Astrocyte (in vitro differentiated cells and primary cell): ENCODE measurements around the gene ANKS6. TPM values are rescaled to one million over a fixed set of nuclear protein-coding genes. Genes with fewer than 3 reads are reported as not detected.

Experiments
- DNase-seq: peaks from one replicate; pipeline ENCODE4 v3.0.0-alpha.2; 2010; ENCODE audit warnings: low read depth
- FAIRE-seq: peaks from 2 replicates; lab custom pipeline; 2011; peaks lifted over from hg19 to GRCh38; lab: Jason Lieb, UNC
- H2AFZ ChIP-seq: 2 replicates; pipeline ENCODE4 v1.6.0; 2012; ENCODE audit warnings: low read depth, low read length, inconsistent platforms
- H3K27ac ChIP-seq: 2 replicates; pipeline ENCODE4 v1.5.1; 2011; ENCODE audit warnings: low read depth, low read length, inconsistent platforms
- H3K27me3 ChIP-seq: 2 replicates; pipeline ENCODE4 v1.6.0; 2011; ENCODE audit warnings: low read length, inconsistent platforms; ENCODE audit not compliant: insufficient read depth
- H3K36me3 ChIP-seq: 2 replicates; pipeline ENCODE4 v1.5.1; 2011; ENCODE audit warnings: low read length, inconsistent platforms; ENCODE audit not compliant: insufficient read depth
- H3K4me1 ChIP-seq: 2 replicates; pipeline ENCODE4 v1.5.1; 2011; ENCODE audit warnings: low read length, inconsistent platforms; ENCODE audit not compliant: insufficient read depth
- H3K4me2 ChIP-seq: 2 replicates; pipeline ENCODE4 v1.6.0; 2012; ENCODE audit warnings: low read length, inconsistent platforms
- H3K4me3 ChIP-seq: 2 replicates; pipeline ENCODE4 v1.5.1; 2011; ENCODE audit warnings: low read depth, mild to moderate bottlenecking, low read length, inconsistent platforms; ENCODE audit not compliant: insufficient read depth
- H3K79me2 ChIP-seq: 2 replicates; pipeline ENCODE4 v1.6.0; 2012; ENCODE audit warnings: mild to moderate bottlenecking, low read length, inconsistent platforms; ENCODE audit not compliant: insufficient read depth
- H3K9ac ChIP-seq: 2 replicates; pipeline ENCODE4 v1.6.0; 2012; ENCODE audit warnings: mild to moderate bottlenecking, low read length, inconsistent platforms
- H3K9me3 ChIP-seq: 2 replicates; pipeline ENCODE4 v1.5.1; 2012; ENCODE audit warnings: low read depth, mild to moderate bottlenecking, low read length, inconsistent platforms; ENCODE audit not compliant: insufficient read depth
- H4K20me1 ChIP-seq: 2 replicates; pipeline ENCODE4 v1.6.0; 2012; ENCODE audit warnings: low read length, inconsistent platforms; ENCODE audit not compliant: insufficient read depth
- H3K27ac Mint-ChIP-seq: one replicate; pipeline ENCODE4 v1.8.0; 2021; ENCODE audit warnings: mild to moderate bottlenecking, mixed read lengths; ENCODE audit not compliant: unreplicated experiment
- H3K27me3 Mint-ChIP-seq: one replicate; pipeline ENCODE4 v1.8.0; 2021; ENCODE audit warnings: low read depth, mixed read lengths; ENCODE audit not compliant: unreplicated experiment
- H3K36me3 Mint-ChIP-seq: one replicate; pipeline ENCODE4 v1.8.0; 2021; ENCODE audit warnings: low read depth, mixed read lengths; ENCODE audit not compliant: unreplicated experiment
- H3K4me1 Mint-ChIP-seq: one replicate; pipeline ENCODE4 v1.8.0; 2021; ENCODE audit warnings: low read depth, mixed read lengths; ENCODE audit not compliant: unreplicated experiment
- H3K4me3 Mint-ChIP-seq: one replicate; pipeline ENCODE4 v1.8.0; 2021; ENCODE audit warnings: mild to moderate bottlenecking, moderate library complexity, mixed read lengths; ENCODE audit not compliant: unreplicated experiment
- H3K9me3 Mint-ChIP-seq: one replicate; pipeline ENCODE4 v1.8.0; 2021; ENCODE audit warnings: mild to moderate bottlenecking, mixed read lengths; ENCODE audit not compliant: unreplicated experiment
- EZH2 ChIP-seq: IDR thresholded peaks from 2 replicates; pipeline ENCODE4 v1.6.1; 2012; ENCODE audit warnings: mild to moderate bottlenecking, low read length, inconsistent platforms; ENCODE audit not compliant: insufficient read depth
- total RNA-seq: library from RNA; stranded (reverse); gene quantifications from 2 replicates; pipeline ENCODE4 v1.2.1, GENCODE V29; 2021
- TF ChIP-seq, protein P1 (sequence below): IDR thresholded peaks from 2 replicates; pipeline ENCODE4 v1.5.1; 2011; ENCODE audit warnings: low read depth, mild to moderate bottlenecking, inconsistent platforms, low read length, moderate library complexity; ENCODE audit not compliant: insufficient read depth

The ANKS6 gene
- total RNA-seq, 1 donor from 2014 or later: 16.7 TPM

DNA sequence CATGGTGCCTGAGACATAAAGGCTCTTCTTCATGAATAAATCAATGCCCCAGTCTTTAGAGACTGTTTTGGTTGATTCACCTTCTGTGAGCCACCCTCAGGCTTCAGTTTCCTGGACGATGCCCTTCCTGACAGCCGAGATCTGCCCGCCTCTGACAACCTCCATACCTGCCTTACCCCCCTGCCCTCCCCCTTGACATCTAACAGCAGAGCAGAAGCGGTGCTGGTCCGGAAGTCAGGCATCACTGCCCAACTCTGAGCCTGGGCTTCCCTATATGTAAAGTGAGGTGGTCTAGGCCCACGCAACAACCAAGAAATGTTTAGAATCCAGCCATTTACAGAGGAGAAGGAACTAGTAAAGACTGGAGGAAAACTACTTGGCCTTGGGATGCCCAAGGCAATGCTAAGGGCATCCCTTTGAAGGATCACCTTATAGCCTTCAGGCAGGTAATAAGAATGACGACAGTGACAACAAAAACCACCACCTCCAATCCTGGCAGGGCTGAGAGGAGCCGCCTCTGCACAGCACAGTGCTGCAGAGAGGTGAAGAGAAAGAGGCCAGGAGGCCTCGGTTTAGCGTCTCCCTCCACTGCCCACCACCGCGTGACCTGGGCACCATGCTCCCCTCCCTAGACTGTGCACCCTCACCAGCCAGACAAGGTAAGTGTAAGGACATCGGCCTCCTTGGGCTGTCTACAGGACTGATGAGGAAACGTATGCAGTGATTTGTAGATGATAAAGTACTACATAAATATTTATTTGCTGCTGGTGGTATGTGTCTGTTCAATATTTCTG lies 52.3 kb downstream of the ANKS6 start:
- H3K4me3 Mint-ChIP-seq: no peak overlapping the region

DNA sequence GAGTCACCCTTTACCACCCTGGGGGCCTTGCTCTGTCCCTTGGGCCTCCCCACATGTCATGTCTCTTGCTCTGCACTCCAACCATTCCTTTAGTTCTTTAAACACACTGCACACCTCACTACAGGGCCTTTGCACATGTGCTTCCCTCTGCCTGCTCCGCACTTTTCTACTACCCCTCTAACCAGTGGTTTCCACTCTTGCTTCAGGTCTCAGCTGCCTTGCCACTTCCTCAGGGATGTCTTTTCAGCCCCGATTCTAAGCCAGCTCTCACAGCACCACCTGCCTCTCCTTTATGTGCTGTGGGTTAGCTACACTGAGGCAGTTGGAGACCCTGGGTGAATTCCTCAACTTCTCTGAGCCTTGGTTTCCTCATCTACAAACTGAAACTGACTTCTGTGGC lies 53.0 kb downstream of the ANKS6 start:
- Histone ChIP-seq H3K9ac (no peak overlapping the region), H4K20me1 (no peaks in the 10 kb centered on the region), H3K9me3 (no peaks in the 10 kb centered on the region), H2AFZ (no peak overlapping the region), H3K4me3 (no peak overlapping the region), H3K79me2 (no peaks in the 10 kb centered on the region), H3K27me3 (no peaks in the 10 kb centered on the region), H3K4me2 (no peak overlapping the region), H3K36me3 (no peaks in the 10 kb centered on the region), H3K4me1 (peaks cover 3% of the 10 kb centered on the region), H3K27ac (no peak overlapping the region)
- H3K36me3 Mint-ChIP-seq: peaks cover 14% of the 10 kb centered on the region
- peaks cover 6% of the 10 kb centered on the region for H3K9me3 Mint-ChIP-seq
- FAIRE-seq (no peak), DNase-seq (no peak)
- no peak overlapping the region for H3K4me3 Mint-ChIP-seq
- no peaks in the 10 kb centered on the region for H3K27me3 Mint-ChIP-seq
- TF ChIP-seq EZH2: no peak
- TF ChIP-seq, protein P1, sequence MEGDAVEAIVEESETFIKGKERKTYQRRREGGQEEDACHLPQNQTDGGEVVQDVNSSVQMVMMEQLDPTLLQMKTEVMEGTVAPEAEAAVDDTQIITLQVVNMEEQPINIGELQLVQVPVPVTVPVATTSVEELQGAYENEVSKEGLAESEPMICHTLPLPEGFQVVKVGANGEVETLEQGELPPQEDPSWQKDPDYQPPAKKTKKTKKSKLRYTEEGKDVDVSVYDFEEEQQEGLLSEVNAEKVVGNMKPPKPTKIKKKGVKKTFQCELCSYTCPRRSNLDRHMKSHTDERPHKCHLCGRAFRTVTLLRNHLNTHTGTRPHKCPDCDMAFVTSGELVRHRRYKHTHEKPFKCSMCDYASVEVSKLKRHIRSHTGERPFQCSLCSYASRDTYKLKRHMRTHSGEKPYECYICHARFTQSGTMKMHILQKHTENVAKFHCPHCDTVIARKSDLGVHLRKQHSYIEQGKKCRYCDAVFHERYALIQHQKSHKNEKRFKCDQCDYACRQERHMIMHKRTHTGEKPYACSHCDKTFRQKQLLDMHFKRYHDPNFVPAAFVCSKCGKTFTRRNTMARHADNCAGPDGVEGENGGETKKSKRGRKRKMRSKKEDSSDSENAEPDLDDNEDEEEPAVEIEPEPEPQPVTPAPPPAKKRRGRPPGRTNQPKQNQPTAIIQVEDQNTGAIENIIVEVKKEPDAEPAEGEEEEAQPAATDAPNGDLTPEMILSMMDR: no peak
- H3K4me1 Mint-ChIP-seq: peaks cover 6% of the 10 kb centered on the region
- H3K27ac Mint-ChIP-seq: no peak overlapping the region

More for the DNA sequence above, 52.3 kb downstream of the ANKS6 start:
- H3K27ac Mint-ChIP-seq: no peak overlapping the region
- TF ChIP-seq, protein P1: no peak
- no peak for TF ChIP-seq EZH2
- H3K4me1 Mint-ChIP-seq: peaks cover 6% of the 10 kb centered on the region
- DNase-seq (no peak), FAIRE-seq (no peak)
- H3K79me2 ChIP-seq: no peaks in the 10 kb centered on the region
- no peak overlapping the region for H3K4me2 ChIP-seq
- no peak overlapping the region for H3K4me3 ChIP-seq
- H3K36me3 Mint-ChIP-seq: peaks cover 18% of the 10 kb centered on the region
- peaks cover 3% of the 10 kb centered on the region for H3K4me1 ChIP-seq
- H4K20me1 ChIP-seq: no peaks in the 10 kb centered on the region
- H3K27me3 Mint-ChIP-seq: no peaks in the 10 kb centered on the region
- peaks cover 8% of the 10 kb centered on the region for H3K9me3 Mint-ChIP-seq
- no peak overlapping the region for H3K27ac ChIP-seq
- no peaks in the 10 kb centered on the region for H3K36me3 ChIP-seq
- no peak overlapping the region for H2AFZ ChIP-seq
- no peaks in the 10 kb centered on the region for H3K27me3 ChIP-seq
- no peaks in the 10 kb centered on the region for H3K9me3 ChIP-seq
- H3K9ac ChIP-seq: no peak overlapping the region
